Muscle of back (tissue), 13 donors: ENCODE measurements around the gene CALCOCO2. TPM values are rescaled to one million over a fixed set of nuclear protein-coding genes. Genes with fewer than 3 reads are reported as not detected.
"Not testable (repeated sequence)": the region's sequence is repeated elsewhere in the genome, so short reads cannot be mapped to it uniquely, and the experiment has no call there.

Experiments
- DNase-seq, 3 donors: peaks; one replicate each; pipeline versions ENCODE4 v3.0.0 to v3.0.0-alpha.2; 2013
- long read RNA-seq, 9 donors: transcript quantifications; one replicate each; lab custom pipeline, GENCODE V29; 2026
- polyA plus RNA-seq, 10 donors: library from polyadenylated mRNA; unstranded; fragments of 120-200 nt; gene quantifications; one replicate each; pipeline ENCODE4 v1.2.1, GENCODE V29; 2013; ENCODE audit not compliant: insufficient read length in 10 of 10

Gene CALCOCO2
- 10 to 100 TPM; 41.0 to 57.4 (median 50.7) TPM for polyA plus RNA-seq
- long read RNA-seq, donor 1, partial matches to known transcripts, result 16 of 20 reads
- long read RNA-seq, donor 1, other reads (novel, unspliced or antisense), result 0 of 20 reads
- long read RNA-seq, donor 2, partial matches to known transcripts, result 0 of 5 reads
- long read RNA-seq, donor 2, other reads (novel, unspliced or antisense), result 0 of 5 reads
- long read RNA-seq, donor 3, partial matches to known transcripts, result 0 of 2 reads
- long read RNA-seq, donor 3, other reads (novel, unspliced or antisense), result 0 of 2 reads
- long read RNA-seq, donor 4, partial matches to known transcripts, result 0 of 4 reads
- long read RNA-seq, donor 4, other reads (novel, unspliced or antisense), result 0 of 4 reads
- long read RNA-seq, donor 5, partial matches to known transcripts, result 0 of 5 reads
- long read RNA-seq, donor 5, other reads (novel, unspliced or antisense), result 0 of 5 reads
- long read RNA-seq, donor 6, partial matches to known transcripts, result 0 of 9 reads
- long read RNA-seq, donor 6, other reads (novel, unspliced or antisense), result 0 of 9 reads
- long read RNA-seq, donor 7, partial matches to known transcripts, result 9 of 14 reads
- long read RNA-seq, donor 7, other reads (novel, unspliced or antisense), result 0 of 14 reads
- long read RNA-seq, donor 8, partial matches to known transcripts, result 0 of 4 reads
- long read RNA-seq, donor 8, other reads (novel, unspliced or antisense), result 0 of 4 reads
- long read RNA-seq, donor 9, partial matches to known transcripts, result 0 of 1 reads
- long read RNA-seq, donor 9, other reads (novel, unspliced or antisense), result 0 of 1 reads

DNA sequence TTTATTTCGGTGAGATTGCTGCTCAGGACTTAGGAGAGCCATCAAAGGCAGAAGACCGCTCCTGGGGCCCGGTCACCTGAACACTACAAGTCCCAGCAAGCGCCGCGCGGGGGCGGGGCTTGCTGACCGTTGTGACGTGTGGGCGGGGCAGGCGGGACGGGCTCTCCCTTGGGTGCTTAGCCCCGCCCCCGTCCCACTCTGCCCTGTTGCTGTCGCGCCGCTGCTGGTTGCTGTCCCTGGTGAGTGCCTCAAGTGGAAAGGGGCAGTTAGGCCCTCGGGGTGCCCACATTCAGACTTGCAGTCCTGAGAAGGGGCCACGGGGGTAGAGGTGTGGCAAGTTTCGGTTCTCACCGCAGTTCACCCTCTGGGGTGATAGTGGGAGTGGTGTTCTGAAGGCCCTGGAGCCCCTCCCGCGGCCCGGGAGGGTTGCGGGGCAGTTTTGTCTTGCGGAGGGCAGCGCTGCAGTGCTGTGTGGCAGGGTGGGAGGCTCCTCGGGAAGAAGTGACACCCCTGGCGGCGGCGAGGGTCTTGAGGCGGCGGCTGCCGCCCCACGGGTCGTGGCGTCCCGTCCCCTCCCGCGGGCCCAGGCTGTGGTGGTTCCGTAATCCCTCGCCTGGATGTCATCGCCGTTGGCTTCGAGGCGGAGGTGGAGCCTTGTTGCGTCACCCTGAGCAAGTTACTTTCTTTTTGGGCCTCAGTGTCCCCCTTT lies at the start of gene CALCOCO2:
CALCOCO2 (plus strand) TSS at position 196 of the 709 bp plus-strand sequence. CDS start 10,673 bp downstream, outside the sequence.
- DNase-seq, result peak; percentile 91 to 96 (median 94)

GRCh38 chr17:48787828-48788227 lies 43.0 kb upstream of the CALCOCO2 start:
- DNase-seq, result peak in 2 of 3 donors; percentile 46 to 70

DNA sequence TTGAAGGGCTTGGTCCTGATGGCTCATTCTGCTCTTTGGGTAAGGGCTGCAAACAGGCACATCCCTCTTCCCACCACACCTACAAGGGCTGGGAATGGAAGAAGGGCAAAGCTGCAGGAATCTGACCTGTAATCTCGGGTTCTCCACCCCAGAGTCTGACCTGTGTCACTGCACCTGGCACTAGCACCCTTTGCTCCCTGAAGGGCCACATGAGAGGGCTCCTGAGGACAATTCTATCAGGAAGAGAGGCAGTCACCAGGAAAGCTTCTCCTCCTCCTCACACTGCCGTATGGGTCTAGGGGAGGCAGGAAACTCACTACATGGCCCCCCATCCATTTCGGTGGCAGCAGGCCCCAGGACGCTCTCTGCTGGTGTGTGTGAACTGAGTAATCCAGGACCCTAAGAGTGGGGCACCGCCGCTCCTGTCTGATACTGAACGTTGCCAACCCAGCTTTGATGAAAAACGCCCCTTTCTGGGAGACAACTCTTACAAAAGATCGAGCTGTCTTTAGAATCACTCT lies 40.2 kb upstream of the CALCOCO2 start:
- no peak for DNase-seq

- DNase-seq, result peak; percentile 66 to 80 (median 67)
These were observed 39.5 kb upstream of the CALCOCO2 start for GRCh38 chr17:48791128-48792032.

- DNase-seq, result no peak
These were observed 38.6 kb upstream of the CALCOCO2 start for GRCh38 chr17:48792033-48792798.

- peak in 2 of 3 donors; percentile 23 to 26 for DNase-seq
These were observed 35.2 kb upstream of the CALCOCO2 start for GRCh38 chr17:48795444-48796162.

- DNase-seq, result not testable (repeated sequence)
These were observed 34.7 kb upstream of the CALCOCO2 start for GRCh38 chr17:48796163-48796522.

DNA sequence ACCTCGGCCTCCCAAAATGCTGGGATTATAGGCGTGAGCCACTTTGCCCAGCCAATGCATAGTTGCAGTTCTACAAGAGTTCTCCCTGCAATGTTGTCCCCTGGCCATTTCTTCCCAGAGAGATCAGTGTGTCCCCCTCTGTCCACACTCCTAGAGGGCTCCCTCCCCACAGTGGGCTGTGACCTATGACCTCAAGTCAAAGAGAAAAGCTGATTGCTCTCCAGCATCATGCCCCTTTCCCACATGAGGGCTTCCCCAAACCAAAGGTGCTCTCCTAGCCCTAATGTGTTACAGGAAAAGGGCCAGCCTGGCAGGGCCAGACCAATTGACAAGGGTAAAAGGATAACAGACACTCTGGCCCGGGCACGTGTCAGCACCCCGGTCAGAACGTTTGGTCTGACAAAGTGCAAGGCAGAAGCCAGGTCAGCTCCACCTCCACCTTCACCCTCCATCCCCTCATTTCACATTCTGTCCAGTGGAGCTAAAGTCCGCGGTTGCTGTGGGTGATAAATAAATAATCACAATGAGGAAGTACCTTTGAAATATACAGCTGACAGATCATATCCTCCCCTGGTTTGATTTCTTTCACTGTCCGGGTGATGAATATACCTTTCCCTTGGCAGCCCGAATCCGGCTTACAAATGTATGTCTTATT lies 31.6 kb upstream of the CALCOCO2 start:
- no peak for DNase-seq

- DNase-seq, result no peak
These were observed 30.1 kb upstream of the CALCOCO2 start for GRCh38 chr17:48800626-48801217.

DNA sequence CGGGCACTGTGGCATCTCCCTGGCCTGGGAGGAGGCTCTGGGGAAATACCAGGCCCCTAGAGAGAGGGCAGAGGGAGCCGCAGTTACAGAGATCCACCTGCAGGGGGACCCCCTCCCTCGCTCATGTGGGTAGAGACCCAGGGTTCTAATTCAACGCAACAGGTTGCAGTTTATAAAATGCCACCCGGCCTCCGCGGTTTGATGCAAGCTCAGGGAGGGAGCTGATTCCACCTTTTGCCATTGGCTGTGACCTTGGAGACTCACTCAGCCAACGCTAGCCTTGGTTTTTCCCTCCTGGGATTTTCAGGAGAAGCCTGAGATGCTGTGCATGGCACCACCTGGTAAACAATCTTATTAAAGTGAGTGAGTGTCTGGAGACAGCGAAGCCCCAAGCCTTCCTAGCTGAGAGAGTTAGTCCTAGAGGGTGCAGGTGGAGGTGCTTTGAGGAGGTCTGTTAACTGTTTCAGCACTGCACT lies 25.9 kb upstream of the CALCOCO2 start:
- DNase-seq, result peak in 1 of 3 donors; percentile 34

- no peak for DNase-seq
These were observed 21.7 kb upstream of the CALCOCO2 start for GRCh38 chr17:48809182-48809581.

DNA sequence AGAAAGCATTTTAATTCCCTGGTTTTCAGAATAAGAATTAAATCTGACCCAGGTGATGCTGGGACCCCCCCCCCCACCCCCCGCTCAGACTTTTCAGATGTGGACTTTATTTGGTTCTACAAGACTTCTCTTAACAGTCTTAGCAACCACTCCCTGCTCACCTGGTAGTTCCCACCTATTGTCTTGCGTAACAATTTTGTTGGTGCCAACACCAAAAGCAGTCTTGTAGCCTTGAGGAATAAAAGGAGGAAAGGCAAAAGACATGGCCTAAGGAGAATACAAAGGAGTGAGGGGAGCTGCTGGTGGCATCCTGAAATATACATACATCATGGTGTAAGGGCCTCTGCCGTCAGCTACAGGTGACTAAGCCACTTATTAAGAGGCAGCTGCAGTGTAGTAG lies 18.8 kb upstream of the CALCOCO2 start:
- no peak for DNase-seq

DNA sequence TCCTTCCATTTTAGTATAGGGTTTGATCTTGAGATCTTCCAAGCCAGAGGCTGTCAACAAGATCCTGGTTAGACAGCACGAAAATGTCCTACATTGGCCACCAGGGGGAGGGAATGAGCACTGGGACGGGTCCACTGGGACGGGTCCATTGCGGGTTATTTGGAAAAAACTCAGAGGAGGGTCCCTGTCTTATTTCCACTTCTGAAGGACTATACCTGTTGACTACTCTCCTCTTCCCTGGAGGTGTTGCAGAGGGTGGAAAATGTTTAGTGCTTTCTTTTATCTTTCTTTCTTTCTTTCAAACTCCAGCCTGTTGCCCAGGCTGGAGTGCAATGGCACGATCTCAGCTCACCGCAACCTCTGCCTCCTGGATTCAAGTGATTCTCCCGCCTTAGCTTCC lies 16.3 kb upstream of the CALCOCO2 start:
- DNase-seq, result peak in 1 of 3 donors; percentile 32

DNA sequence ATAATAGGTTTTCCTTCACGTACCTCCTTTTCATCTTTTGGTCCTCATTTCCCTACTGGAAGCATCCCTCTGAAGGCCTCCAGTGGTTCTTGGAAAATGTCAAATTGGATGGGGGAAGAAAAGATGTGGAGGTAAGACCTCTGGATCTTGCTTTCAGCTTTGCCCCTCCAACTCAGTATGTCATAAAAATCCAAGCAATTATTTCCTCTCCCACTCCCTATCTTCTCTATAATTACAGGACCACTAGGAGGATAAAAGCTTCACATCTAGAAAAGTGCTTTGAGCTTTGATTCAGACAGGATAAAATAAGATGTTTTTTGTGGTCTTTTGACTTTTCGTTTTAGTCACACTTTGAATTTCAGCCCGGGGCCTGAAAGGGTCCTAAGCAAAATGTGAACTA lies 15.5 kb upstream of the CALCOCO2 start:
- no peak for DNase-seq

DNA sequence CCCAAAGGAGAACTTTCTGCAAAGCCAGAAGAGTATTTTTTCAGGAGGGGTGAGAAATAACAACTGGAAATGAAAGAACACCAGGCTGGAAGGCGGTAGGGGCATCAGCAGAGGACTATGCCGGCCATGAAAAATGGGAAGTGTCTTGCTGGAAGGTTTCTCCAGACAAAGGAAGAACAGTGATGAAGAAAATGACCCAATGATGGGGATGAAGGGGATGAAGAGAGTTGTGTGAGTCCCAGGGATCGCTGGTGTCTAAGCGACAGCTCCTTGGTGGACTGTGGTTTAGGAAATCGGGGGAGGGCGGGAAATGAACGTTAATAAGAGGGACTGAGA lies 14.4 kb upstream of the CALCOCO2 start:
- no peak for DNase-seq

DNA sequence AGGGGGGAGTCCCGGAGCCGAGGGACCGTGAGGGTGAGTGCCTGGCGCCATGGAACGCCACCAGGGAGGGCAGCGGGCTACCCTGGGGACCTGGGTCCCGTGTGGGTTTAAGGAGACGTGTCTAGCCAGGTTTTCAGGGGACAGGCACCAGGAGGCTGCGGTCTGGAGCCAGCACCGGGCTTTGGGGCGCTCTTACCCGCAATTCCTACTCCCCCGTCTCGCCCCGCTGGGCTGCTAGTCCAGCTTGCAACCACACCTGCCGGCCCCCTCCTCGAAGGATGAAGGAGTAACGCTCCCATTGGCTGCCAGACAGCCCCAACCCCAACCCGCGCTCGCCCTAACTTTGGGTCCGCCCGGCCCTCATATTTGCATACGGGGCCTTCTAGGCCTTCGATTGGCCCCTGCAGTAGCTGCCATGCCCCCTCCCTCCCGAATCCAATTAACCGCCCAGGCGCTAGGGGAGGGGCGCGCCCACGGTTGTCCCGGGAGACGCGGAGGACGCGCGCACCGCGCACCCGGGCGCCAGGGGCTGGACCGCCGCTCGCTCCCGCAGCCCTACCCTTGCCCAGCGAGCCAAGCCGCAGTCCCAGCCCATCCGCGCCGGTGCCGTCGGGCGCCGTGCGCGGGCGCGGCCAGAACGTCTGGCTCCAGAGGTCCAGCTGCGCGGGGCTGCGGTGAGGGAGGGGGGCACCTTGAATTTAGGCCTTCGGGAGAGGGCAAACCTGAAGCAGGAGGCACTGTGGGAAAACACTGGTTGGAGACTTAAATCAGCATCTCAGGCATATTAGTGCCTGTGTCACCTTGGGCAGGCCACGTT lies 13.9 kb upstream of the CALCOCO2 start, which contains the start of gene TTLL6:
TTLL6 (minus strand) TSS at position 456 of the 817 bp plus-strand sequence; CDS start at position 299, 157 bp downstream.
- peak; percentile 32 to 72 (median 61) for DNase-seq

- no peak for DNase-seq
These were observed 12.4 kb upstream of the CALCOCO2 start for GRCh38 chr17:48818361-48818841.
